Endothelial cell of umbilical vein (primary cell): ENCODE data around the gene CCDC172. TPM values are rescaled to one million over a fixed set of nuclear protein-coding genes. Genes with fewer than 3 reads are reported as not detected.

Experiments
- BruUV-seq: library from RNA; stranded (reverse); fragments of 400-500 nt; replicated peaks from 2 replicates; lab custom pipeline; 2021; lab: Mats Ljungman, UMichigan
- CTCF ChIA-PET: fragments of 300-600, 350-600 bp; sonication (Branson Sonifier 250); formaldehyde crosslinking; loops from one replicate; lab custom pipeline; 2021; ENCODE audit warnings: antibody characterized with exemption, inconsistent platforms; lab: Charles Lee
- POLR2A ChIA-PET: fragments of 300-600, 350-600 bp; sonication (Branson Sonifier 250); formaldehyde crosslinking; loops from one replicate; lab custom pipeline; 2021; ENCODE audit warnings: antibody characterized with exemption, inconsistent platforms; lab: Charles Lee
- DNase-seq: peaks from one replicate; pipeline ENCODE4 v3.0.0-alpha.2; 2011; ENCODE audit warnings: low read depth, low spot score
- FAIRE-seq: peaks from 2 replicates; lab custom pipeline; 2011; peaks lifted over from hg19 to GRCh38; lab: Jason Lieb, UNC
- H2AFZ ChIP-seq: 2 replicates; pipeline ENCODE4 v1.6.0; 2012; ENCODE audit warnings: low read depth, low read length, control low read depth, inconsistent platforms
- H3K27ac ChIP-seq: 2 replicates; pipeline ENCODE4 v1.5.1; 2011; ENCODE audit warnings: low read depth, mild to moderate bottlenecking, control low read depth, low read length, moderate library complexity; ENCODE audit not compliant: insufficient read depth
- H3K27me3 ChIP-seq, 2 experiments: 2 replicates each; pipeline versions ENCODE4 v1.6.0 to v1.6.1; 2011; ENCODE audit warnings: low read length in 2 of 2, mixed read lengths in 1 of 2; ENCODE audit not compliant: control insufficient read depth in 2 of 2, insufficient read depth in 2 of 2
- H3K36me3 ChIP-seq, 2 experiments: 2 replicates in 1 of 2; 3 replicates in 1 of 2; pipeline ENCODE4 v1.5.1; 2011; ENCODE audit warnings: low read length in 2 of 2, mild to moderate bottlenecking in 1 of 2, moderate library complexity in 1 of 2; ENCODE audit not compliant: control insufficient read depth in 2 of 2, insufficient read depth in 2 of 2; ENCODE audit errors: extremely low read depth in 1 of 2
- H3K4me1 ChIP-seq: 3 replicates; pipeline ENCODE4 v1.5.1; 2011; ENCODE audit warnings: mild to moderate bottlenecking, low read length; ENCODE audit not compliant: control insufficient read depth, insufficient read depth; ENCODE audit errors: extremely low read depth
- H3K4me2 ChIP-seq: 2 replicates; pipeline ENCODE4 v1.6.1; 2011; ENCODE audit warnings: low read length, control low read depth, mixed read lengths; ENCODE audit not compliant: insufficient read depth
- H3K4me3 ChIP-seq, 3 experiments: fragments of 200-600 bp in 1 of 3; sonication (generic), shearing (Covaris generic) in 1 of 3; replicated peaks in 1 of 3; 2 replicates each; pipeline ENCODE4 v1.5.1; 2011 to 2016; ENCODE audit warnings: control low read depth in 3 of 3, low read length in 3 of 3, mild to moderate bottlenecking in 2 of 3, inconsistent platforms in 1 of 3, low read depth in 1 of 3, moderate library complexity in 1 of 3; ENCODE audit not compliant: insufficient read depth in 1 of 3
- H3K79me2 ChIP-seq: 2 replicates; pipeline ENCODE4 v1.6.0; 2012; ENCODE audit warnings: low read length, inconsistent platforms; ENCODE audit not compliant: control insufficient read depth, insufficient read depth
- H3K9ac ChIP-seq: replicated peaks from 2 replicates; pipeline ENCODE3; 2011; ENCODE audit warnings: low read length, control low read depth; ENCODE audit not compliant: insufficient read depth; ENCODE audit errors: extremely low read depth
- H3K9me1 ChIP-seq: replicated peaks from 3 replicates; pipeline ENCODE4 v1.6.0; 2011; ENCODE audit warnings: mild to moderate bottlenecking, low read length; ENCODE audit not compliant: control insufficient read depth, insufficient read depth; ENCODE audit errors: extremely low read depth
- H3K9me3 ChIP-seq: replicated peaks from 2 replicates; pipeline ENCODE4 v1.5.1; 2012; ENCODE audit warnings: low read length, inconsistent platforms; ENCODE audit not compliant: control insufficient read depth, insufficient read depth
- H4K20me1 ChIP-seq: replicated peaks from 2 replicates; pipeline ENCODE3; 2011; ENCODE audit warnings: mild to moderate bottlenecking, low read length; ENCODE audit not compliant: control insufficient read depth, insufficient read depth; ENCODE audit errors: extremely low read depth
- CTCF ChIP-seq, 2 donors: IDR thresholded peaks; 1 replicate in 1 of 2; 2 replicates in 1 of 2; pipeline ENCODE4 v1.5.1; 2011; ENCODE audit warnings: low read length in 2 of 2, mild to moderate bottlenecking in 2 of 2, moderate library complexity in 2 of 2, control low read depth in 1 of 2, inconsistent platforms in 1 of 2, low read depth in 1 of 2; ENCODE audit not compliant: insufficient read depth in 1 of 2; ENCODE audit errors: extremely low read depth in 1 of 2
- EZH2 ChIP-seq: IDR thresholded peaks from 2 replicates; pipeline ENCODE4 v1.6.1; 2012; ENCODE audit warnings: borderline replicate concordance, low read depth, mild to moderate bottlenecking, moderate library complexity, low read length, inconsistent platforms; ENCODE audit not compliant: severe bottlenecking
- FOS ChIP-seq: IDR thresholded peaks from 2 replicates; pipeline ENCODE4 v1.6.1; 2011; ENCODE audit warnings: mild to moderate bottlenecking, low read length, moderate library complexity, borderline replicate concordance; ENCODE audit not compliant: insufficient read depth
- GATA2 ChIP-seq: IDR thresholded peaks from 2 replicates; pipeline ENCODE4 v1.7.0; 2011; ENCODE audit warnings: low read depth, mild to moderate bottlenecking, moderate library complexity, mixed read lengths, low read length; ENCODE audit not compliant: insufficient read length, insufficient read depth
- MAX ChIP-seq: IDR thresholded peaks from 2 replicates; pipeline ENCODE4 v1.6.1; 2011; ENCODE audit not compliant: insufficient read depth, insufficient read length
- POLR2A ChIP-seq: IDR thresholded peaks from 2 replicates; pipeline ENCODE4 v1.6.1; 2012; ENCODE audit warnings: low read depth, mild to moderate bottlenecking, control low read depth, low read length
- POLR2AphosphoS5 ChIP-seq: IDR thresholded peaks from 2 replicates; pipeline ENCODE4 v1.6.1; 2012; ENCODE audit warnings: low read depth, mild to moderate bottlenecking, control low read depth, low read length, moderate library complexity; ENCODE audit not compliant: insufficient read depth
- dilution Hi-C: fragments of 300-500 bp; cut with MboI; formaldehyde crosslinking; loops from one replicate; pipeline ENCODE4 v1.15.0; 2019; ENCODE audit warnings: low sequenced_read_pairs; ENCODE audit not compliant: extremely low pct_ligation_motif_present
- intact Hi-C: fragments of 100-400 bp; cut with micrococcal nuclease; formaldehyde crosslinking; loops from one replicate; pipeline ENCODE4 v1.10.0; 2022
- polyA plus RNA-seq, 4 experiments: library from polyadenylated mRNA; depleted of rRNA in 3 of 4; stranded (reverse) in 3 of 4; unstranded in 1 of 4; fragments of >200 nt; gene quantifications; 2 replicates each; pipeline versions ENCODE4 v1.2.1 to v1.2.3, GENCODE V29; 2011 to 2012; ENCODE audit warnings: missing spikeins in 1 of 4
- total RNA-seq: library from RNA; stranded (reverse); gene quantifications from 2 replicates; pipeline ENCODE4 v1.2.3, GENCODE V29; 2021

Gene CCDC172
- total and polyA plus RNA-seq, 2 donors (not counting 3 experiments of a cell fraction or from before 2014, with no cell fraction given): not detected

- dilution Hi-C loops (no loop called here), intact Hi-C loops (no loop called here)
- no TSS peak for BruUV-seq
- Histone ChIP-seq H2AFZ (no peak overlapping the region), H3K4me3 (no peak overlapping the region), H3K9ac (no peak overlapping the region), H3K4me1 (no peaks in the 10 kb centered on the region), H3K79me2 (no peaks in the 10 kb centered on the region), H3K9me3 (no peaks in the 10 kb centered on the region), H4K20me1 (no peaks in the 10 kb centered on the region), H3K9me1 (no peaks in the 10 kb centered on the region), H3K4me2 (no peak overlapping the region), H3K27ac (no peak overlapping the region), H3K36me3 (no peaks in the 10 kb centered on the region), H3K27me3 (no peaks in the 10 kb centered on the region)
- ChIA-PET CTCF (no interaction called here), POLR2A (no interaction called here)
- TF ChIP-seq GATA2: no peak
- no peak for TF ChIP-seq EZH2
- no peak for TF ChIP-seq POLR2A
- TF ChIP-seq FOS: no peak
- TF ChIP-seq MAX: no peak
- no peak for TF ChIP-seq CTCF (IDR thresholded peaks at IDR 0.05; ENCODE audit: extremely low read depth in 1 of 2, insufficient read depth in 1 of 2, low read depth in 1 of 2, low read length in 2 of 2)
- no peak for TF ChIP-seq POLR2AphosphoS5
- DNase-seq: no peak
- FAIRE-seq: no peak
Observed at GRCh38 chr10:116304923-116305322, 19.3 kb upstream of the CCDC172 start.
